IMR-90 (cell line): ENCODE data around the gene HBM. TPM values are rescaled to one million over a fixed set of nuclear protein-coding genes. Genes with fewer than 3 reads are reported as not detected.
"Not testable (repeated sequence)": the region's sequence is repeated elsewhere in the genome, so short reads cannot be mapped to it uniquely, and the experiment has no call there.

Experiments
- ATAC-seq: fragments of 200-7000 bp; cut with Tn5 transposase; 2 replicates; pipeline ENCODE4 v1.9.1; 2020; ENCODE audit warnings: low read depth, mild to moderate bottlenecking, moderate library complexity
- BruUV-seq: library from RNA; stranded (reverse); fragments of 400-500 nt; replicated peaks from 2 replicates; lab custom pipeline; 2021; lab: Mats Ljungman, UMichigan
- CTCF ChIA-PET: fragments of 300-600 bp; formaldehyde crosslinking; extraction: SDS; loops from one replicate; lab custom pipeline; 2021; ENCODE audit warnings: antibody characterized with exemption; lab: Yijun Ruan, JAX
- POLR2A ChIA-PET: fragments of 300-600 bp; sonication (Branson Sonifier 250); formaldehyde crosslinking; loops from one replicate; lab custom pipeline; 2022; ENCODE audit warnings: antibody characterized with exemption; ENCODE audit not compliant: unreplicated experiment; lab: Charles Lee
- DNase-seq: peaks from one replicate; pipeline ENCODE4 v3.0.0; 2013
- H2AFZ ChIP-seq: replicated peaks from 2 replicates; pipeline ENCODE3; 2013; ENCODE audit warnings: low read length, mild to moderate bottlenecking; ENCODE audit not compliant: poor library complexity
- H2AK5ac ChIP-seq: 2 replicates; pipeline ENCODE4 v1.6.1; 2013; ENCODE audit warnings: low read depth, low read length, inconsistent platforms
- H2AK9ac ChIP-seq: replicated peaks from 2 replicates; pipeline ENCODE3; 2013; ENCODE audit warnings: mild to moderate bottlenecking, low read depth, low read length, moderate library complexity; ENCODE audit not compliant: poor library complexity
- H2BK120ac ChIP-seq: 2 replicates; pipeline ENCODE4 v1.6.1; 2013; ENCODE audit warnings: low read depth, low read length, inconsistent platforms
- H2BK15ac ChIP-seq: 3 replicates; pipeline ENCODE4 v1.6.1; 2013; ENCODE audit warnings: low read depth, low read length, inconsistent platforms
- H2BK20ac ChIP-seq: 2 replicates; pipeline ENCODE4 v1.6.1; 2013; ENCODE audit warnings: low read depth, mild to moderate bottlenecking, inconsistent platforms, low read length, moderate library complexity
- H2BK5ac ChIP-seq: 2 replicates; pipeline ENCODE4 v1.6.1; 2013; ENCODE audit warnings: mild to moderate bottlenecking, low read depth, low read length, inconsistent platforms; ENCODE audit not compliant: poor library complexity, severe bottlenecking
- H3K14ac ChIP-seq: replicated peaks from 2 replicates; pipeline ENCODE4 v1.6.1; 2013; ENCODE audit warnings: low read depth, low read length, inconsistent platforms
- H3K18ac ChIP-seq: 2 replicates; pipeline ENCODE4 v1.6.1; 2013; ENCODE audit warnings: low read depth, low read length, control low read depth
- H3K23ac ChIP-seq: 2 replicates; pipeline ENCODE4 v1.6.1; 2013; ENCODE audit warnings: low read depth, low read length, inconsistent platforms
- H3K27ac ChIP-seq: 2 replicates; pipeline ENCODE4 v1.5.1; 2013; ENCODE audit warnings: mild to moderate bottlenecking, control low read depth, low read length; ENCODE audit not compliant: insufficient read depth
- H3K27me3 ChIP-seq: 2 replicates; pipeline ENCODE4 v1.6.1; 2013; ENCODE audit warnings: low read length; ENCODE audit not compliant: control insufficient read depth, insufficient read depth
- H3K36me3 ChIP-seq: 2 replicates; pipeline ENCODE4 v1.6.1; 2013; ENCODE audit warnings: low read length, mixed read lengths; ENCODE audit not compliant: control insufficient read depth, insufficient read depth
- H3K4ac ChIP-seq: 2 replicates; pipeline ENCODE4 v1.6.1; 2013; ENCODE audit warnings: low read depth, low read length, inconsistent platforms
- H3K4me1 ChIP-seq: 2 replicates; pipeline ENCODE4 v1.6.1; 2013; ENCODE audit warnings: low read length, mixed read lengths; ENCODE audit not compliant: control insufficient read depth, insufficient read depth
- H3K4me2 ChIP-seq: 2 replicates; pipeline ENCODE4 v1.6.1; 2013; ENCODE audit warnings: low read depth, mild to moderate bottlenecking, control low read depth, low read length, moderate library complexity
- H3K4me3 ChIP-seq: 2 replicates; pipeline ENCODE4 v1.5.1; 2013; ENCODE audit warnings: low read depth, mild to moderate bottlenecking, control low read depth, low read length, moderate library complexity; ENCODE audit not compliant: insufficient read depth
- H3K56ac ChIP-seq: 2 replicates; pipeline ENCODE4 v1.6.1; 2013; ENCODE audit warnings: low read length, inconsistent platforms; ENCODE audit not compliant: insufficient read depth; ENCODE audit errors: extremely low read depth
- H3K79me1 ChIP-seq, 2 experiments: 2 replicates each; pipeline ENCODE4 v1.6.1; 2013; ENCODE audit warnings: low read length in 2 of 2, inconsistent platforms in 1 of 2, low read depth in 1 of 2
- H3K9ac ChIP-seq: 2 replicates; pipeline ENCODE4 v1.6.1; 2013; ENCODE audit warnings: low read depth, low read length, control low read depth
- H3K9me1 ChIP-seq: 2 replicates; pipeline ENCODE4 v1.6.1; 2013; ENCODE audit warnings: low read length, inconsistent platforms; ENCODE audit not compliant: insufficient read depth
- H3K9me3 ChIP-seq: 2 replicates; pipeline ENCODE4 v1.6.1; 2013; ENCODE audit warnings: low read length; ENCODE audit not compliant: control insufficient read depth, insufficient read depth
- H4K20me1 ChIP-seq: 2 replicates; pipeline ENCODE4 v1.6.1; 2013; ENCODE audit warnings: low read length, inconsistent platforms; ENCODE audit not compliant: insufficient read depth
- H4K5ac ChIP-seq: 2 replicates; pipeline ENCODE4 v1.6.1; 2013; ENCODE audit warnings: mild to moderate bottlenecking, low read depth, low read length, control low read depth
- H4K8ac ChIP-seq, 2 experiments: 2 replicates each; pipeline ENCODE4 v1.6.1; 2013; ENCODE audit warnings: low read depth in 2 of 2, low read length in 2 of 2, control low read depth in 1 of 2, inconsistent platforms in 1 of 2
- H4K91ac ChIP-seq: 2 replicates; pipeline ENCODE4 v1.6.1; 2013; ENCODE audit warnings: low read depth, low read length, inconsistent platforms; ENCODE audit not compliant: insufficient read depth
- MAZ ChIP-seq: IDR thresholded peaks from 2 replicates; pipeline ENCODE4 v1.6.1; 2012; ENCODE audit warnings: low read depth, mild to moderate bottlenecking, low read length, improper control_type of control experiment, moderate library complexity, borderline replicate concordance
- MXI1 ChIP-seq: IDR thresholded peaks from 2 replicates; pipeline ENCODE4 v1.6.1; 2012; ENCODE audit warnings: low read depth, mild to moderate bottlenecking, low read length, moderate library complexity, borderline replicate concordance
- POLR2A ChIP-seq: IDR thresholded peaks from 2 replicates; pipeline ENCODE4 v1.6.1; 2012; ENCODE audit warnings: mild to moderate bottlenecking, low read depth, low read length
- RCOR1 ChIP-seq: IDR thresholded peaks from 2 replicates; pipeline ENCODE4 v1.6.1; 2012; ENCODE audit warnings: mild to moderate bottlenecking, low read length, improper control_type of control experiment; ENCODE audit not compliant: insufficient replicate concordance
- RFX5 ChIP-seq: IDR thresholded peaks from 2 replicates; pipeline ENCODE4 v1.8.0; 2012; ENCODE audit warnings: low read depth, mild to moderate bottlenecking, low read length, moderate library complexity
- SMC3 ChIP-seq: fragments of 150-350 bp; IDR thresholded peaks from 2 replicates; pipeline ENCODE4 v1.6.1; 2016; ENCODE audit warnings: low read depth, mild to moderate bottlenecking, antibody characterized with exemption, low read length, moderate library complexity
- WGBS, 2 experiments: methylation state at CpG; one replicate each; pipeline versions ENCODE4 v1.1.5 to v1.1.7; 2013; ENCODE audit warnings: missing lambda C conversion rate in 2 of 2; ENCODE audit not compliant: insufficient read length in 1 of 2; ENCODE audit errors: extremely low coverage in 2 of 2; 5-methylcytosine and 5-hydroxymethylcytosine counted together
- dilution Hi-C: fragments of 300-500 bp; cut with HindIII; formaldehyde crosslinking; loops from one replicate; pipeline ENCODE4 v1.14.3; 2018; ENCODE audit warnings: low sequenced_read_pairs; ENCODE audit not compliant: unreplicated experiment
- in situ Hi-C: fragments of 300-500 bp; cut with MboI; formaldehyde crosslinking; loops from 3 replicates; pipeline ENCODE4 v1.14.3; 2019; ENCODE audit warnings: low sequenced_read_pairs, inconsistent platforms, mixed read lengths
- intact Hi-C: fragments of 100-400 bp; cut with micrococcal nuclease; formaldehyde crosslinking; loops from 2 replicates; pipeline ENCODE4 v1.10.0; 2022
- polyA plus RNA-seq, 3 experiments: library from polyadenylated mRNA; depleted of rRNA; stranded (reverse); fragments of >200 nt; gene quantifications; 2 replicates each; pipeline ENCODE4 v1.2.3, GENCODE V29; 2012; ENCODE audit warnings: low replicate concordance in 1 of 3
- total RNA-seq: library from RNA; depleted of rRNA; stranded (reverse); fragments of >200 nt; gene quantifications from 2 replicates; pipeline ENCODE4 v1.2.3, GENCODE V29; 2012

The HBM gene
- total and polyA plus RNA-seq, 2 of the 4 experiments (the other 2 are of a cell fraction) = not detected

- TF ChIP-seq RCOR1 (no peak), RFX5 (no peak), SMC3 (no peak), MXI1 (no peak), MAZ (no peak), POLR2A (no peak)
Measured at GRCh38 chr16:152141-153128, 13.3 kb upstream of the HBM start, which contains the start of gene HBZ (continued).

- H3K79me1 ChIP-seq, H2AK9ac ChIP-seq, H2AFZ ChIP-seq, H4K5ac ChIP-seq, H2BK5ac ChIP-seq, H3K9ac ChIP-seq, H2AK5ac ChIP-seq, H3K4me2 ChIP-seq, DNase-seq, H3K4me1 ChIP-seq, H2BK120ac ChIP-seq, intact Hi-C loops, H4K20me1 ChIP-seq, BruUV-seq, H2BK20ac ChIP-seq, H3K9me3 ChIP-seq, H3K18ac ChIP-seq, H3K4me3 ChIP-seq, H3K9me1 ChIP-seq, H4K8ac ChIP-seq, H3K14ac ChIP-seq, CTCF ChIA-PET, H3K27ac ChIP-seq, H3K23ac ChIP-seq, POLR2A ChIA-PET, H3K56ac ChIP-seq, H3K36me3 ChIP-seq, in situ Hi-C loops, H4K91ac ChIP-seq, H3K4ac ChIP-seq, ATAC-seq, H2BK15ac ChIP-seq, dilution Hi-C loops: not testable (repeated sequence)
- H3K27me3 ChIP-seq = peaks cover 13% of the 10 kb centered on the region
- no CpG with 5 or more reads among the region's 6 CpGs for WGBS, 2 experiments
Measured at GRCh38 chr16:153129-153521, 12.7 kb upstream of the HBM start.
